Loucy (cell line): ENCODE measurements around the gene MSMP.

ENCODE experiments used
- H2AFZ ChIP-seq: fragments of 200-600 bp; sonication (generic); 2 replicates; pipeline ENCODE4 v1.6.0; 2016; ENCODE audit warnings: antibody characterized with exemption, mild to moderate bottlenecking, low read length, moderate library complexity
- H3F3A ChIP-seq: fragments of 200-600 bp; 2 replicates; pipeline ENCODE4 v1.6.0; 2016; ENCODE audit warnings: antibody characterized with exemption, low read depth, mild to moderate bottlenecking
- H3K27me3 ChIP-seq: fragments of 200-600 bp; sonication (generic); 2 replicates; pipeline ENCODE4 v1.6.1; 2014; ENCODE audit warnings: low read length, mild to moderate bottlenecking; ENCODE audit not compliant: insufficient read depth, poor library complexity, severe bottlenecking
- H3K36me3 ChIP-seq: fragments of 200-600 bp; sonication (generic); 2 replicates; pipeline ENCODE4 v1.6.1; 2016; ENCODE audit warnings: low read length; ENCODE audit not compliant: insufficient read depth
- H3K4me1 ChIP-seq: fragments of 200-600 bp; sonication (generic); 2 replicates; pipeline ENCODE4 v1.5.1; 2014; ENCODE audit warnings: low read length, mild to moderate bottlenecking; ENCODE audit not compliant: insufficient read depth, poor library complexity, severe bottlenecking
- H3K4me2 ChIP-seq: fragments of 200-600 bp; sonication (generic); 2 replicates; pipeline ENCODE4 v1.6.0; 2014; ENCODE audit warnings: antibody characterized with exemption, low read length, low read depth, mild to moderate bottlenecking; ENCODE audit not compliant: poor library complexity, severe bottlenecking
- H3K4me3 ChIP-seq: fragments of 200-600 bp; sonication (generic); 2 replicates; pipeline ENCODE4 v1.5.1; 2014; ENCODE audit warnings: low read length, mild to moderate bottlenecking, mixed read lengths; ENCODE audit not compliant: poor library complexity, severe bottlenecking
- H3K79me2 ChIP-seq: fragments of 200-600 bp; sonication (generic); 2 replicates; pipeline ENCODE4 v1.6.1; 2014; ENCODE audit warnings: low read length; ENCODE audit not compliant: insufficient read depth
- H3K9ac ChIP-seq: fragments of 200-600 bp; sonication (generic); 2 replicates; pipeline ENCODE4 v1.6.0; 2014; ENCODE audit warnings: mild to moderate bottlenecking, low read depth, low read length, moderate library complexity; ENCODE audit not compliant: poor library complexity, severe bottlenecking
- H3K9me2 ChIP-seq: fragments of 200-600 bp; sonication (generic); replicated peaks from 2 replicates; pipeline ENCODE4 v1.6.1; 2016; ENCODE audit warnings: low read depth, low read length, mixed read lengths
- H3K9me3 ChIP-seq: fragments of 200-600 bp; sonication (generic); 2 replicates; pipeline ENCODE4 v1.6.1; 2014; ENCODE audit warnings: mild to moderate bottlenecking, antibody characterized with exemption, low read length, low read depth; ENCODE audit not compliant: insufficient read depth
- H4K20me1 ChIP-seq: fragments of 200-600 bp; sonication (generic); 2 replicates; pipeline ENCODE4 v1.6.0; 2014; ENCODE audit warnings: antibody characterized with exemption, low read length, mild to moderate bottlenecking; ENCODE audit not compliant: insufficient read depth, poor library complexity, severe bottlenecking
- CTCF ChIP-seq: fragments of 200-600 bp; sonication (generic); conservative IDR thresholded peaks from 2 replicates; pipeline ENCODE4 v1.5.1; 2014; ENCODE audit warnings: mild to moderate bottlenecking, antibody characterized with exemption, low read length
- EZH2phosphoT487 ChIP-seq: fragments of 200-600 bp; IDR thresholded peaks from 2 replicates; pipeline ENCODE4 v1.6.1; 2018; ENCODE audit warnings: antibody characterized with exemption, mild to moderate bottlenecking, moderate library complexity, borderline replicate concordance

Gene MSMP

DNA sequence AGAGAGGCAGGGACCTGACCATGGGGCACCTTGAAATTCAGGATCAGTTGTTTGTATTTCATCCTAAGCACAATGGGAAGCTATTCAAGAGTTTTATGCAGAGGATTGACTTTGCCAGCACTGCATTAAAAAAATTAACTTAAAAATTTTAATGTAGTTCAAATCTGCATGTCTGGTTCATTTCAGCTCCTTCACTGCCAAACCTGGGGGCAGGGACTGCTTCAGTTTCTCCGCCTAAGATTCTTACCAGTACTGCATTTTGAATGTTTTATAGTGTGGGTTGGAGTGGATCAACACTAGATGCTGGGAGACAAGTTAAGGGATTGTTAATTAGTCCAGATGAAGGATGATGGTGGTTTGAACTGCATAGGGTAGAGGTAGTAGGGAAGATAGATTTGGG is 15.7 kb upstream of the MSMP start:
- no peak overlapping the region for H3K4me3 ChIP-seq
- H2AFZ ChIP-seq = no peak overlapping the region
- no peaks in the 10 kb centered on the region for H3K4me1 ChIP-seq
- H3F3A ChIP-seq = no peaks in the 10 kb centered on the region
- H3K9me3 ChIP-seq = no peaks in the 10 kb centered on the region
- H4K20me1 ChIP-seq = peaks cover 9% of the 10 kb centered on the region
- H3K27me3 ChIP-seq = no peaks in the 10 kb centered on the region
- H3K4me2 ChIP-seq = no peak overlapping the region
- no peak overlapping the region for H3K9ac ChIP-seq
- H3K36me3 ChIP-seq = no peaks in the 10 kb centered on the region
- peaks cover 40% of the 10 kb centered on the region for H3K79me2 ChIP-seq
- H3K9me2 ChIP-seq = no peaks in the 10 kb centered on the region
- TF ChIP-seq CTCF = no peak
- no peak for TF ChIP-seq EZH2phosphoT487

- no peaks in the 10 kb centered on the region for H3K9me2 ChIP-seq
- H3K9me3 ChIP-seq = no peaks in the 10 kb centered on the region
- TF ChIP-seq EZH2phosphoT487 = no peak
- TF ChIP-seq CTCF = no peak
Observed at GRCh38 chr9:35767458-35767857, 13.4 kb upstream of the MSMP start.

DNA sequence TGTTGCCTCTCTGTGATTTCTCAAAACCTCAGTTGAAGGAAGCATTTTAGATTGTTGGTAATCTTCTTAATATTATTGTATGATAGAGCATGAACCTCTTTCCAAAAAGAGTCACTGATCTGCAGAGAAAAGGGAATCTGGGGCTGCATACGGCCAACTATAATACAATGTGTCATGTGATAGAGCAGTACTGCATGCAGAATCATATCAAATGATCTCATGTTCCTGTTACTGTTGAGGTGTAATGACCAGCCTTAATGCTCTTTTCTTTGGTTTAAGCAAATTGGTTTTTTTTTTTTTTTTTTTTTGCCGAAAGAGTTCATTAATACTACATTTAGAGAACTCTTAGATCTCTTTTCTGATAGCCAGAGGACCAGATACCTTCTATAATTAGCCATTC is 12.9 kb upstream of the MSMP start:
- H3K4me2 ChIP-seq = no peak overlapping the region
- no peak overlapping the region for H3K9ac ChIP-seq
- no peaks in the 10 kb centered on the region for H3F3A ChIP-seq
- no peaks in the 10 kb centered on the region for H3K27me3 ChIP-seq
- no peak for TF ChIP-seq CTCF
- TF ChIP-seq EZH2phosphoT487 = no peak
- no peaks in the 10 kb centered on the region for H3K9me3 ChIP-seq
- H3K79me2 ChIP-seq = peaks cover 48% of the 10 kb centered on the region; the same call in 1 of the 2 replicates
- H3K4me3 ChIP-seq = no peak overlapping the region
- no peaks in the 10 kb centered on the region for H3K4me1 ChIP-seq
- H2AFZ ChIP-seq = no peak overlapping the region
- H4K20me1 ChIP-seq = peaks cover 9% of the 10 kb centered on the region
- no peaks in the 10 kb centered on the region for H3K36me3 ChIP-seq
- H3K9me2 ChIP-seq = no peaks in the 10 kb centered on the region

More at GRCh38 chr9:35767458-35767857, 13.4 kb upstream of the MSMP start:
- no peak overlapping the region for H3K4me3 ChIP-seq
- no peak overlapping the region for H2AFZ ChIP-seq
- no peak overlapping the region for H3K4me2 ChIP-seq
- peaks cover 44% of the 10 kb centered on the region; the same call in 1 of the 2 replicates for H3K79me2 ChIP-seq
- no peak overlapping the region for H3K9ac ChIP-seq
- H3K27me3 ChIP-seq = no peaks in the 10 kb centered on the region
- no peaks in the 10 kb centered on the region for H3K36me3 ChIP-seq
- H3F3A ChIP-seq = no peaks in the 10 kb centered on the region
- H3K4me1 ChIP-seq = no peaks in the 10 kb centered on the region
- peaks cover 9% of the 10 kb centered on the region for H4K20me1 ChIP-seq
